ENCODE results near the gene FXYD7.

FXYD7 gene

DNA sequence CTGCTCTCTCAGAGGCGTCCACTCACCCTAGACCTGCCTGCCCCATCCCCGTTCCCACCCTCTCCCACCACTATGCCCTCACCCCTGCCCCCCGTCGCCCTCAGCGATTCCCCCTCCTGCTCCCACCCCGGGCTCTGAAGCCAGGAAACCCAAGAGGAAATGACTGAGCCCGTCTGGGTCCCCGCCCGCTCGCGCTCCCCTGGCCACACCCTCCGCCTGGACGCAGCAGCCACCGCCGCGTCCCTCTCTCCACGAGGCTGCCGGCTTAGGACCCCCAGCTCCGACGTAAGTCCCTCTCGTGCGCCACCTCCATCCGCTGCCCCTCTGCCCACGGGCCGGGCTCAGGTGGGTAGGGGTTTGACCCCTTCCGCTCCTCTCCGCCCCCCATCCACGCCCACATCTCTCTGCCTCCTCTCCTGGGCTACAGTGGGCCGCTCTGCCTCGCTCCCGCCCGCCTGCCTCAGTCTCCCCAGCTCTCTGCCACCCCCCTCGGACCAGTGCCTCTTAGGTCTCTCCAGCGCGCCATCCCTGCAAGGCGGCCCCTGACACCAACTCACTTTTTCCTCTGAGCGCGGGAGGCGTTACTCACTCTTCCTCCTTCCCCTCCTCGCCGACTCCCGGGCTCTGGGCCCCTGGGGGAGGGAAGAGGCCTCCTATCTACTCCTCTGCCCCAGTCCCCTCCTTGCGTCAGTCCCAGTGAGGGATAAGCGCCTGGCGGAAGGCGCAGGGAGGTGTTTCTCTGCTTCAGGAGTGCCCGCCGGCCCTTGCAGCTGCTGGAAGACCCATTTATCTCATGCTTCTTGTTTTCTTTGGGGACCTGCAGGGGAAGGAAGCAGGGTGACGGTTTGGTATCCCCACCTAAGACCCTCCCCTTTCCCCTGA, 11.7 kb downstream of the FXYD7 start, which contains the start of gene FXYD5:
Gene FXYD5, plus strand, starts transcription at position 211 of the 882 bp plus-strand sequence. CDS start 816 bp downstream, outside the sequence.
- TF ChIP-seq, protein P1, sequence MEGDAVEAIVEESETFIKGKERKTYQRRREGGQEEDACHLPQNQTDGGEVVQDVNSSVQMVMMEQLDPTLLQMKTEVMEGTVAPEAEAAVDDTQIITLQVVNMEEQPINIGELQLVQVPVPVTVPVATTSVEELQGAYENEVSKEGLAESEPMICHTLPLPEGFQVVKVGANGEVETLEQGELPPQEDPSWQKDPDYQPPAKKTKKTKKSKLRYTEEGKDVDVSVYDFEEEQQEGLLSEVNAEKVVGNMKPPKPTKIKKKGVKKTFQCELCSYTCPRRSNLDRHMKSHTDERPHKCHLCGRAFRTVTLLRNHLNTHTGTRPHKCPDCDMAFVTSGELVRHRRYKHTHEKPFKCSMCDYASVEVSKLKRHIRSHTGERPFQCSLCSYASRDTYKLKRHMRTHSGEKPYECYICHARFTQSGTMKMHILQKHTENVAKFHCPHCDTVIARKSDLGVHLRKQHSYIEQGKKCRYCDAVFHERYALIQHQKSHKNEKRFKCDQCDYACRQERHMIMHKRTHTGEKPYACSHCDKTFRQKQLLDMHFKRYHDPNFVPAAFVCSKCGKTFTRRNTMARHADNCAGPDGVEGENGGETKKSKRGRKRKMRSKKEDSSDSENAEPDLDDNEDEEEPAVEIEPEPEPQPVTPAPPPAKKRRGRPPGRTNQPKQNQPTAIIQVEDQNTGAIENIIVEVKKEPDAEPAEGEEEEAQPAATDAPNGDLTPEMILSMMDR (IDR thresholded peaks at IDR 0.05): no peak
- Histone ChIP-seq H3K27me3 (peaks cover 11% of the 10 kb centered on the region), H3K4me1 (ENCODE audit: control insufficient read depth in 1 of 2, insufficient read depth in 1 of 2, low read depth in 1 of 2, low read length in 1 of 2) (peaks cover 32 to 42% of the 10 kb centered on the region in 2 experiments), H3K4me3 (ENCODE audit: low read depth in 1 of 2, low read length in 1 of 2) (peak within 1 kb of the TSS; percentile 82 to 85), H3K36me3 (peaks cover 32% of the 10 kb centered on the region), H3K27ac (peak within 1 kb of the TSS; percentile 64), H3K9me3 (no peaks in the 10 kb centered on the region)

DNA sequence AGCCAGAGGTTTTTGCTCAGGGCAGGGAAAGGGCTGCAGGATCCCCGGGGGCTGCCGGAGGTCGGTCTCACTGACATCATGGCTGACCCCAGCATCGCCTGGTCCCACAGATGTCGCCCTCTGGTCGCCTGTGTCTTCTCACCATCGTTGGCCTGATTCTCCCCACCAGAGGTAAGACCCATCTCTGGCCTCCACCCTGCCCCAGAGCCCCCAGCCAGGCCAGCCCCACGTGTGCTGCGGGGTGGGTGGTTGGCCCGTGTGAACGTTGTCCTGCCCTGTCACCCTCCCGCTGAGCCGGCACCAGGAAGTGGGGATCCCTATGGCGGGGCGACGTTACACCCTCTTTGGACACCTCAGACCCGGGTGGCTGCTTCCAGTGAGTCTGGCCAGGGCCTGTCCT, 12.4 kb downstream of the FXYD7 start:
- TF ChIP-seq, protein P1 (IDR thresholded peaks at IDR 0.05): no peak
- Histone ChIP-seq H3K4me3 (ENCODE audit: low read depth in 1 of 2, low read length in 1 of 2) (peak overlapping the region; percentile 82 to 85), H3K4me1 (ENCODE audit: control insufficient read depth in 1 of 2, insufficient read depth in 1 of 2, low read depth in 1 of 2, low read length in 1 of 2) (peaks cover 32 to 42% of the 10 kb centered on the region in 2 experiments), H3K27ac (peak overlapping the region; percentile 64), H3K27me3 (peaks cover 11% of the 10 kb centered on the region), H3K9me3 (no peaks in the 10 kb centered on the region), H3K36me3 (peaks cover 39% of the 10 kb centered on the region)

GRCh38 chr19:35155981-35156672, 13.1 kb downstream of the FXYD7 start:
- Histone ChIP-seq H3K4me3 (ENCODE audit: low read depth in 1 of 2, low read length in 1 of 2) (peak overlapping the region; percentile 82 to 85), H3K9me3 (no peaks in the 10 kb centered on the region), H3K27ac (no peak overlapping the region), H3K4me1 (ENCODE audit: control insufficient read depth in 1 of 2, insufficient read depth in 1 of 2, low read depth in 1 of 2, low read length in 1 of 2) (peaks cover 32 to 42% of the 10 kb centered on the region in 2 experiments), H3K36me3 (peaks cover 46% of the 10 kb centered on the region), H3K27me3 (peaks cover 11% of the 10 kb centered on the region)
- TF ChIP-seq, protein P1 (IDR thresholded peaks at IDR 0.05): no peak

GRCh38 chr19:35156673-35157014, 13.6 kb downstream of the FXYD7 start:
- Histone ChIP-seq H3K9me3 (no peaks in the 10 kb centered on the region), H3K36me3 (peaks cover 51% of the 10 kb centered on the region), H3K27ac (no peak overlapping the region), H3K4me1 (ENCODE audit: control insufficient read depth in 1 of 2, insufficient read depth in 1 of 2, low read depth in 1 of 2, low read length in 1 of 2) (peaks cover 32 to 37% of the 10 kb centered on the region in 2 experiments), H3K27me3 (peaks cover 11% of the 10 kb centered on the region), H3K4me3 (ENCODE audit: low read depth in 1 of 2, low read length in 1 of 2) (no peak overlapping the region)
- TF ChIP-seq, protein P1 (IDR thresholded peaks at IDR 0.05): no peak

DNA sequence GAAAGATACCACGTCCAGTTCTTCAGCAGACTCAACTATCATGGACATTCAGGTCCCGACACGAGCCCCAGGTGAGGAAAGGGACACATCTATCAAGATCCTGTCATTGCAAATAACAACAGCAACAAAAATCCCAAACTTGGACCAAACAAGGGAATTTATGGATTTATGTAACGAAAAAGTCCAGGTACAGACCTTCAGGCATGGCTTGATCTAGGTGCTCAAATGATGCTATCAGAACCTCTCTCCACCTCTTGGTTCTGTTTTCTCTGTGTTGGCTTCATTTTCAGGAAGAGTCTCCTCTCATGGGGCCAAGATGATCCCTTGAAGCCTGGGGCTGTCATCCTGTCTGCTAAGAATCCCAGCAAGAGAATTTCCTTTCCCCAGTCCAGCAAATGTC, 14.4 kb downstream of the FXYD7 start:
- H3K9me3 ChIP-seq: no peaks in the 10 kb centered on the region
- H3K36me3 ChIP-seq: peaks cover 59% of the 10 kb centered on the region
- no peak overlapping the region for H3K4me3 ChIP-seq (ENCODE audit: low read depth in 1 of 2, low read length in 1 of 2)
- no peak overlapping the region for H3K27ac ChIP-seq
- peaks cover 11% of the 10 kb centered on the region for H3K27me3 ChIP-seq
- peaks cover 25 to 29% of the 10 kb centered on the region in 2 experiments for H3K4me1 ChIP-seq (ENCODE audit: control insufficient read depth in 1 of 2, insufficient read depth in 1 of 2, low read depth in 1 of 2, low read length in 1 of 2)
- TF ChIP-seq, protein P1 (IDR thresholded peaks at IDR 0.05): no peak
